Upper lobe of right lung (tissue), 1 donor: ENCODE measurements around the gene ATRIP. TPM values are rescaled to one million over a fixed set of nuclear protein-coding genes. Genes with fewer than 3 reads are reported as not detected.

ENCODE experiments used
- ATAC-seq: fragments of 200-7000 bp; cut with Tn5 transposase; one replicate; pipeline ENCODE4 v1.9.1; 2020; ENCODE audit warnings: mild to moderate bottlenecking, moderate library complexity
- DNase-seq: peaks from one replicate; pipeline ENCODE4 v3.0.0-alpha.2; 2020
- H3K27ac ChIP-seq: fragments of 200-600 bp; one replicate; pipeline ENCODE4 v1.8.0; 2022
- H3K27me3 ChIP-seq: fragments of 200-600 bp; one replicate; pipeline ENCODE4 v1.8.0; 2022; ENCODE audit warnings: mild to moderate bottlenecking
- H3K36me3 ChIP-seq: fragments of 200-600 bp; one replicate; pipeline ENCODE4 v1.8.0; 2022
- H3K4me1 ChIP-seq: fragments of 200-600 bp; one replicate; pipeline ENCODE4 v1.8.0; 2022
- H3K4me3 ChIP-seq: fragments of 200-600 bp; one replicate; pipeline ENCODE4 v1.8.0; 2022; ENCODE audit warnings: mild to moderate bottlenecking
- H3K9me3 ChIP-seq: fragments of 200-600 bp; one replicate; pipeline ENCODE4 v1.8.0; 2022
- intact Hi-C: fragments of 100-400 bp; cut with DNase I; formaldehyde crosslinking; loops from one replicate; pipeline ENCODE4 v1.11.0; 2022
- total RNA-seq: library from RNA; stranded (reverse); fragmentation: NEBNext Ultra II Directional; extraction: Animal tissue kit (Norgen Biotek cat#: 25700); gene quantifications from one replicate; pipeline ENCODE4 v1.2.1, GENCODE V29; 2021
- TF ChIP-seq, protein P1 (sequence below): fragments of 200-600 bp; IDR thresholded peaks from one replicate; pipeline ENCODE4 v1.8.0; 2022; ENCODE audit warnings: antibody characterized with exemption
- donor health status: DM: no; HTN: yes; CAD: no; lungs with severe emphysema.

ATRIP gene
- total RNA-seq, 1 donor from 2014 or later, result 5.3 TPM

DNA sequence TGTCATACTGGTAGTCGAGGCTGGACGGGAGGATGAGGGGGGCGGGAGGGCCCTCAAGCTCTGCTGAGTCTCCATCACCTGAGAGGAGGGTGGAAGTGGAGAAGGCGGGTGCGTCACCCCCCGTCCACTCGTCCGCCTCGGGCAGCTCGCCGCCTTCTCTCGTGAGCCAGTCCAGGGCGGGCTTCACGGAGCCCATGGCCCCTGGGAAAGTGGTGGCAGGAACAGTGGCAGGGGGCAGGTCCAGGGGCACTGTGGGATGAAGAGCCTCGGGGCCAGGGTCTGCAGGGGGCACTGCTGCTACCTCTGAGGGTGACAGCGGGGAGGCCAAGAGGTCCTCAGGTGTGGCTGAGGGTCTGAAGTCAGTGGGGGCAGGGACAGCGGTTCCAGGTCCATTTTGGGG, 26.9 kb upstream of the ATRIP start:
- Histone ChIP-seq H3K9me3 (no peaks in the 10 kb centered on the region), H3K4me3 (no peak overlapping the region), H3K4me1 (peaks cover 8% of the 10 kb centered on the region), H3K27ac (no peak overlapping the region), H3K27me3 (no peaks in the 10 kb centered on the region), H3K36me3 (peaks cover 19% of the 10 kb centered on the region)
- ATAC-seq (no peak), DNase-seq (no peak)
- TF ChIP-seq, protein P1, sequence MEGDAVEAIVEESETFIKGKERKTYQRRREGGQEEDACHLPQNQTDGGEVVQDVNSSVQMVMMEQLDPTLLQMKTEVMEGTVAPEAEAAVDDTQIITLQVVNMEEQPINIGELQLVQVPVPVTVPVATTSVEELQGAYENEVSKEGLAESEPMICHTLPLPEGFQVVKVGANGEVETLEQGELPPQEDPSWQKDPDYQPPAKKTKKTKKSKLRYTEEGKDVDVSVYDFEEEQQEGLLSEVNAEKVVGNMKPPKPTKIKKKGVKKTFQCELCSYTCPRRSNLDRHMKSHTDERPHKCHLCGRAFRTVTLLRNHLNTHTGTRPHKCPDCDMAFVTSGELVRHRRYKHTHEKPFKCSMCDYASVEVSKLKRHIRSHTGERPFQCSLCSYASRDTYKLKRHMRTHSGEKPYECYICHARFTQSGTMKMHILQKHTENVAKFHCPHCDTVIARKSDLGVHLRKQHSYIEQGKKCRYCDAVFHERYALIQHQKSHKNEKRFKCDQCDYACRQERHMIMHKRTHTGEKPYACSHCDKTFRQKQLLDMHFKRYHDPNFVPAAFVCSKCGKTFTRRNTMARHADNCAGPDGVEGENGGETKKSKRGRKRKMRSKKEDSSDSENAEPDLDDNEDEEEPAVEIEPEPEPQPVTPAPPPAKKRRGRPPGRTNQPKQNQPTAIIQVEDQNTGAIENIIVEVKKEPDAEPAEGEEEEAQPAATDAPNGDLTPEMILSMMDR, result no peak
- intact Hi-C loops, result no loop called here

DNA sequence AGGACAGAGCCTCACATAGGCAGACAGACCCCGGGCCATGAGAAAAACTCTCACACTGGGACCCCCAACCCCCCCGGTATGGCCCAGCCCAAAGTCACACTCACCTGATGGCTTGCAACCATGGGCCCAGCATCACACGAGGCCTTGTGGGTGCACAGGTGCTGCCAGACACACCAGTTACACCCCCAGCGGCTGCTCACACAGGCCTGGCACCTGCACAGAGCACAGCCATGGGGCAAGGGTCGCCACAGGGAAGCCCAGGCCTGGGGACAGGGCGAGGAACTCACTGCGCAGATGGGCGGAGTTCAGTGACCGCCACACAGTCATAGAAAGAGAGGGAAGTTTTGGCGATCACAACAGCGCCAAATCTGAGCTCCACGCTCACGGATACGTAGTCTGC, 26.0 kb upstream of the ATRIP start:
- Histone ChIP-seq H3K27me3 (no peaks in the 10 kb centered on the region), H3K36me3 (peaks cover 19% of the 10 kb centered on the region), H3K9me3 (no peaks in the 10 kb centered on the region), H3K27ac (no peak overlapping the region), H3K4me1 (peaks cover 15% of the 10 kb centered on the region), H3K4me3 (no peak overlapping the region)
- intact Hi-C loops, result no loop called here
- ATAC-seq, result no peak
- TF ChIP-seq, protein P1, result no peak
- DNase-seq, result no peak

DNA sequence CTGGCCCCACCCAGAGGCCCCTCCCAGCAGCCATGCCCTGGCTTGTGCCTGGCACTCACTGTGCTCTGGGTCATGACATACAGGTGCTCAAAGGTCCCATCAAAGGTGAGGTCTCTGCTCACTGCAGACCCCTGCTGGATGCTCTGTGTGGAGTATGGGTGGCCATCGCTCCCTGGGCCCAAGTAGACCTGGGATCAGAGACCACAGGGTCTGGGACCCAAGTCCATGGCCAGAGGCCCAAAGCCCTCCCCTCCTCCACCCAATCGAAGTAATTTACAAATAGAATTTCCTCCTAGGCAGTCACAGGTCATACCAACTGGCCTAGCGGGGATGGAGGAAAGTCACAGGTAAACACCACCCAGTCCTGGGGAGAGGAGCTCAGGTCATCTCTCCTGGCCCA, 24.3 kb upstream of the ATRIP start:
- H3K36me3 ChIP-seq, result peaks cover 19% of the 10 kb centered on the region
- intact Hi-C loops, result no loop called here
- no peaks in the 10 kb centered on the region for H3K9me3 ChIP-seq
- H3K4me3 ChIP-seq, result no peak overlapping the region
- no peaks in the 10 kb centered on the region for H3K27me3 ChIP-seq
- no peak for ATAC-seq
- TF ChIP-seq, protein P1, result no peak
- DNase-seq, result no peak
- H3K27ac ChIP-seq, result no peak overlapping the region
- H3K4me1 ChIP-seq, result peaks cover 30% of the 10 kb centered on the region

DNA sequence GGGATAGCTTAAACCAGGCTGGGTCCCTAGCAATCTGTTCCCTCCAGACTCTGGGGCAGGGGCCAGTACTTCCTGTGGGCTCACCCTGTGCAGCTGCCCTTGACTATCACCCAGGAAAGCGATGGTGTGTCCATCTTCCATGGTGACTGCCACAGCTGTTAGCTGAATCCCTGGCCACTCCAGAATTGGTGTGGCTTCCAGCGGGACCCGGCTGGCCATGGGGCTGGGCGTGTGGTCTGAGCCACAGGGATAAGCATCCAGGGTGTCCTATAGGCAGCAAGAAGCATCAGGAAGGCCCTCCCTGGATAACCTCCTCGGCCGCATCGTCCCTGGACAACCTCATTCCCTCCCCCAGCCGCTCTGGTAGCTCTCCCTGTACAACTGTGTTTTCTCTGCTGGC, 23.9 kb upstream of the ATRIP start:
- Histone ChIP-seq H3K4me1 (peaks cover 34% of the 10 kb centered on the region), H3K27ac (no peak overlapping the region), H3K4me3 (no peak overlapping the region), H3K36me3 (peaks cover 15% of the 10 kb centered on the region), H3K27me3 (no peaks in the 10 kb centered on the region), H3K9me3 (no peaks in the 10 kb centered on the region)
- DNase-seq, result no peak
- intact Hi-C loops, result no loop called here
- TF ChIP-seq, protein P1, result no peak
- ATAC-seq, result no peak

DNA sequence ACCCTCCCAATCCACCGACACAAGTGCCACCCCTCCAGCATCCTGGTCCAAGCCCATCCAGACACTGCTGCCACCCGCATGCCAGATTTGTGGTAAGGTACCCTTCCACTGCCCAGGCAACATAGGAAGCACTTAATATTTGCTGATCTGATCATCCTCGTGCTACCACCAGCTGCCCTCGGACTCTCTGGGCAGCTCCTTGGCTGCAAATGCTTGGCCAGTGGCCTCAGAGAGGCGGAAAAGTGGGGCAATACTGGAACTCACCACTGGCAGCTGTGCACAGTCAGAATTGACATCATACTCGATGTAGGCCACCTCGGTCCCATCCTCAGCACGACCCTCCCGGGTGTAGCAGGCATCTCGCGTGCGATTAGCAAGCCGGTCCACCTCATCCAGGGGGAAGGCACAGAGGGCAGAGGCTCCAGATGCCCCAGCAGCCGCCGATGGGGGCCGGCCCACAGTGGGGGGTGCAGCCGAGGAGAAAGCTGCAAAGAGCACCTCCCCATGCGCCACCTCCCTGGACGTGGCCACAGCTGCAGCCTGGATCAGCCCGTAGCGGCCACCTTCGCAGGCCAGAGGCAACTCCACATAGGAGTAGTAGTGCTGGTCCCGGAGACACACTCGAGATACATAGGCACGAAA, 23.2 kb upstream of the ATRIP start:
- H3K4me3 ChIP-seq, result no peak overlapping the region
- no peak overlapping the region for H3K27ac ChIP-seq
- TF ChIP-seq, protein P1, result no peak
- H3K4me1 ChIP-seq, result peaks cover 41% of the 10 kb centered on the region
- H3K9me3 ChIP-seq, result no peaks in the 10 kb centered on the region
- no peaks in the 10 kb centered on the region for H3K27me3 ChIP-seq
- no peak for ATAC-seq
- intact Hi-C loops, result no loop called here
- no peak for DNase-seq
- peaks cover 13% of the 10 kb centered on the region for H3K36me3 ChIP-seq
